Renal cortex interstitium (tissue), 11 donors: ENCODE results near the gene SCAP. TPM values are rescaled to one million over a fixed set of nuclear protein-coding genes. Genes with fewer than 3 reads are reported as not detected.
"Not testable (repeated sequence)": the region's sequence is repeated elsewhere in the genome, so short reads cannot be mapped to it uniquely, and the experiment has no call there.

ENCODE experiments used
- DNase-seq, 11 donors: peaks; one replicate each; pipeline ENCODE4 v3.0.0-alpha.2; 2013; ENCODE audit warnings: low read depth in 9 of 11, low spot score in 4 of 11; ENCODE audit errors: extremely low read depth in 1 of 11
- polyA plus RNA-seq, 3 donors: library from polyadenylated mRNA; unstranded; fragments of 120-200 nt; gene quantifications; one replicate each; pipeline ENCODE4 v1.2.1, GENCODE V29; 2013; ENCODE audit not compliant: insufficient read length in 3 of 3

SCAP gene
- polyA plus RNA-seq, 3 donors = 68.2 to 89.0 (median 79.0) TPM

GRCh38 chr3:47491777-47492176, 16.0 kb upstream of the SCAP start:
- no peak for DNase-seq

GRCh38 chr3:47491186-47491585, 15.4 kb upstream of the SCAP start:
- no peak for DNase-seq

- no peak for DNase-seq
Observed at GRCh38 chr3:47487265-47487664, 11.5 kb upstream of the SCAP start.

DNA sequence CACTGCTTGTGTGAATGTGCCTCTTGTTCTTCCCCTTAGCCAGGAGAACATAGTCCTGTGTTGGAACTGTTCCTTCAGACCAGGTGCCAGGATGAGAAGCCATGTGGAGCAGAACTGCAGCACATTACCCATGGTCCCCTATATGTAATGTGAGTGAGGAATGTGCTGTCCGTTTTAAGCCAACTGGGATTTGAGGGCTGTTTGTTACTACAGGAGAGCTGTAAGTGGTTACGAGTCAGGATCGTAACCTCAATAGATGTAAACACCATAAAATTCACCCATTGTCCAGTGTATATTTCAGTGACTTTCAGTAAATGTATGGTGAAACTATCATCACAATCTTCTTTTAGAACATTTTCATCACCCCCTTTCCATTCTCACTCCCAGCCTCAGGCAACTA, 10.1 kb upstream of the SCAP start:
- DNase-seq = no peak

- no peak for DNase-seq
Observed at GRCh38 chr3:47482366-47482765, 6.6 kb upstream of the SCAP start.

- DNase-seq = not testable (repeated sequence)
Observed at GRCh38 chr3:47481763-47482162, 6.0 kb upstream of the SCAP start.

DNA sequence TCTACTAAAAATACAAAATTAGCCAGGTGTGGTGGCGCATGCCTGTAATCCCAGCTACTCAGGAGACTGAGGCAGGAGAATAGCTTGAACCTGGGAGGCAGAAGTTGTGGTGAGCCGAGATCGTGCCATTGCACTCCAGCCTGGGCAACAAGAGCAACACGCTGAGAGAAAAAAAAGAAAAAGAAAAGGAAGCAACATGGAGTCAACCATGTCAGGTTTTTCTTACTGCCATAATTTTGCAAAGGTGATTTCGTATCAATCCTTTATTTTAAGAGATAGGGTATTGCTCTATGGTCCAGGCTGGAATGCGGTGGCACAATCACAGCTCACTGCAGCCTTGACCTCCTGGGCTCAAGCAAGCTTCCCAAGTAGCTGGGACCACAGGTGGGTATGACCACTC, 4.5 kb upstream of the SCAP start:
- DNase-seq = not testable (repeated sequence)

DNA sequence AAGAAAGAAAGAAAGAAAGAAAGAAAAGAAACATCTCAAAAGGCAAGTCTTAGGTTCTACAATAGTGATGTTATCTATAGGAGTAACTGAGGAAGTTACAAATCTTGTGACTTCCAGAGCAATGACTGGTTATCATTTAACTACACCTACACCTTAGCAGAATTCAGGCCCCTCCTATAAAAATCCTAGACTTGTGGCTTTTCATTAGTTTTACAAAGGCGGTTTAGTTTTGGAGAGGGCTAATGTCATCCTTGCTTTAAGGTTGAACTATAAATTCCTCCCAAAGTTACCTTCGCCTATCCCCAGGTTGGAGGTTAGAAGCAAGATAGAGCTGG, 4.1 kb upstream of the SCAP start:
- DNase-seq = no peak

DNA sequence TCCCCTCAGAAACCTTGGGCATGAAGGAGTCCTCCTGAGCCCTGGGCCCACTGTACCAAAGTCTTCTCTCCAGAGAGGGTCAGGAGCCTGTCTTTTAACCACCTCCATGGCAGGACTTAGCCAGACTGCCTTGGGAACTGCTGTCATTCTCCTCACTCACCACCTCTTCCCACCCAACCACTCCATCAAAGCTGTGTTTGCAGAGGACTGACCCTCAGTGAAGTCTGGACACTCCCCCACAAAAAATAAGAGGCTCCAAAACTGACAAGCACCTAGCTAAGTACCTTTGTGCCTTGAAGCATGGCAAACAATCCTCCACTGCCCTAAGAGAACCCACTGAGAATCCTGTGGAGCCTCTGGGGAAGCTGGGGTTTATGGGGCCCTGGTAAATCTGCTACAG, 2.3 kb upstream of the SCAP start:
- no peak for DNase-seq

GRCh38 chr3:47476644-47477199, 981 bp upstream of the SCAP start:
- no peak for DNase-seq

GRCh38 chr3:47476330-47476626, 537 bp upstream of the SCAP start:
- no peak for DNase-seq

GRCh38 chr3:47475029-47475569, 642 bp downstream of the SCAP start:
- DNase-seq = peak in 5 of 11 donors; percentile 4 to 35 (median 15)

- DNase-seq = no peak
Observed at GRCh38 chr3:47473391-47473790, 2.4 kb downstream of the SCAP start.

- DNase-seq = no peak
Observed at GRCh38 chr3:47469616-47470015, 6.1 kb downstream of the SCAP start.

DNA sequence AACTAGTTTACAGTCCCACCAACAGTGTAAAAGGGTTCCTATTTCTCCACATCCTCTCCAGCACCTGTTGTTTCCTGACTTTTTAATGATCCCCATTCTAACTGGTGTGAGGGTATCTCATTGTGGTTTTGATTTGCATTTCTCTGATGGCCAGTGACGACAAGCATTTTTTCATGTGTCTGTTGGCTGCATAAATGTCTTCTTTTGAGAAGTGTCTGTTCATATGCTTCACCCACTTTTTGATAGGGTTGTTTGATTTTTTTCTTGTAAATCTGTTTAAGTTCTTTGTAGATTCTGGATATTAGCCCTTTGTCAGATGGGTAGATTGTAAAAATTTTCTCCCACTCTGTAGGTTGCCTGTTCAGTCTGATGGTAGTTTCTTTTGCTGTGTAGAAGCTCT, 7.4 kb downstream of the SCAP start:
- DNase-seq = not testable (repeated sequence)

DNA sequence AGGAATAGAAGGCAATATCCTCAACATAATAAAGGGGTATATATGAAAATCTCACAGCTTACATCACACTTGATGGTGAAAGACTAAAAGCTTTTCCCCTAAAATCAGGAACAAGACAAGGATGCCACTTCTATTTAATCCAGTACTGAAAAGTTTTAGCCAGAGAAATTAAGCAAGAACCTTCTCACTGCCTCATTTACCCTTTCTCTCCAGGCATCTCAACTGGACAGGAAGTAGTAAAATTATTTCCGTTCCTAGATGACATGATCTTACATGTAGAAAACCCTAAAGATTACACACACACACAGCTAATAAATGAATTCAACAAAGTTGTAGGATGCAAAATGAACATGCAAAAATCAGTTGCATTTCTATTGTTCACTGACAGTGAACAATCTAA, 11.2 kb downstream of the SCAP start:
- DNase-seq = no peak

- not testable (repeated sequence) for DNase-seq
Observed at GRCh38 chr3:47459534-47460085, 16.1 kb downstream of the SCAP start.

GRCh38 chr3:47456984-47457383, 18.8 kb downstream of the SCAP start:
- DNase-seq = no peak

- DNase-seq = no peak
Observed at GRCh38 chr3:47455806-47456452, 19.8 kb downstream of the SCAP start.

DNA sequence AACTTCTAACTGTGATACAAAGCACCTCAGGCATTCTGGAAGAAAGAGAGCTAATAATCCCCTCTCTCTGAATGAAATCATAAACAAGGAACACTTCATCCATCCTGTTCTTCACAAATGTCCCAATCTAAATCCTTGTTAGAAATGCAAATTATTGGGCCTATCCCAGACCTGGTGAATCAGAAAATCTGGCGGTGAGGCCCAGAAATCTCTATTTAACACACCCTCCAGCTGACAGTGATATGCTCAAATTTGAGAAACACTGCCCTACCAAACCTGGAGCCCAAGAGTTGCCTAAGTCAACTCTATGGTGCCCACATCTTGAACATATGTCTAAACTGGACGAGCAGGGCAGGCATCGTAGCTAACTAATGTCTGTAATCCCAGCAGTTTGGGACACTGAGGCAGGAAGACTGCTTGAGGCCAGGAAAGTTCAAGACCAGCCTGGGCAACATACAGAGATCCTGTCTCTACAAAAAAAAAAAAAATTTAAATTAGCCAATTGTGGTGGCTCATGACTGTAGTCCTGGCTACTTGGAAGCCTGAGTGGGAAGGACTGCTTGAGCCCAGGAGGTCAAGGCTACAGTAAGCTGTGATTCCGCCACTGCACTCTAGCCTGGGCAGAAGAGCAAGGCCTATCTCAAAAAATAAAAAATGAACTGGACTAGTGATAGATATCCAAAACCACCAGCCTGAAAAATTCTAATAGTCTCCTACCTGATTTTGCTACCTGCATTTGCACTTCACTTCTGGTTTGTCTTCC, 23.1 kb downstream of the SCAP start:
- no peak for DNase-seq
